Stomach smooth muscle (tissue), 2 donors: Measurements from ENCODE around the gene SP110.

Experiments used
- H3K27ac ChIP-seq: one replicate; pipeline ENCODE4 v1.7.0; 2013; ENCODE audit warnings: mild to moderate bottlenecking, low read length, inconsistent platforms
- H3K27me3 ChIP-seq, 2 donors: one replicate each; pipeline ENCODE4 v1.7.0; 2013; ENCODE audit warnings: low read length in 2 of 2; ENCODE audit not compliant: insufficient read depth in 2 of 2, control insufficient read depth in 1 of 2
- H3K36me3 ChIP-seq, 2 donors: one replicate each; pipeline ENCODE4 v1.7.0; 2013; ENCODE audit warnings: low read length in 2 of 2; ENCODE audit not compliant: control insufficient read depth in 2 of 2, insufficient read depth in 2 of 2
- H3K4me1 ChIP-seq: one replicate; pipeline ENCODE4 v1.7.0; 2013; ENCODE audit warnings: low read length; ENCODE audit not compliant: control insufficient read depth, insufficient read depth
- H3K4me3 ChIP-seq, 2 donors: one replicate each; pipeline ENCODE4 v1.7.0; 2013; ENCODE audit warnings: low read length in 2 of 2
- H3K9ac ChIP-seq, 2 donors: one replicate each; pipeline ENCODE4 v1.7.0; 2013; ENCODE audit warnings: low read length in 2 of 2, mild to moderate bottlenecking in 1 of 2
- H3K9me3 ChIP-seq, 2 donors: one replicate each; pipeline ENCODE4 v1.7.0; 2013; ENCODE audit warnings: low read length in 2 of 2; ENCODE audit not compliant: control insufficient read depth in 2 of 2
- donor health status: healthy.
- donor health status: Pancreatic carcinoma.

Gene SP110

DNA sequence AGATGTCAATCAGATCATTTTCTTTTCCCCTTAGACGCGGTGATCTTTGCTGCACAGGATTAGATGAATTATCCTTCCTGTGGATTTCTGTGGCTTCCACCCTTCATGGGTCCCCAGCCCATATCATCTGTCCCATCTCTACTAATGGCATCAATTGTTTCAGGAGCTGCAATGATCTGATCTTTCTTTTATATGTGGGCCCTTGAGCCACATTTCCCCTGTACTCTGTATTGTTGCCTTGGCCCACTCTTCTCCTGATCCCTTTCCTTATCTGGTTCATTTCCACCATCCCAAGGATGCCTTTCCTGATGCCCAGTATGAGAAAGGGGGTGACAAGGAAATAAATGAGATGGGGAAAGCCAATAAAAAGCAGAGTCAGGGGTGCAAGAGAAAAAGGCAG, 30.4 kb upstream of the SP110 start:
- Histone ChIP-seq H3K27ac (no peak overlapping the region), H3K9me3 (no peaks in the 10 kb centered on the region), H3K4me1 (no peaks in the 10 kb centered on the region), H3K9ac (no peak overlapping the region), H3K4me3 (no peak overlapping the region), H3K36me3 (no peaks in the 10 kb centered on the region), H3K27me3 (no peaks in the 10 kb centered on the region)

GRCh38 chr2:230246206-230246605, 26.4 kb upstream of the SP110 start:
- H3K27me3 ChIP-seq, result no peaks in the 10 kb centered on the region
- no peaks in the 10 kb centered on the region for H3K9me3 ChIP-seq
- H3K36me3 ChIP-seq, result no peaks in the 10 kb centered on the region
- H3K4me1 ChIP-seq, result no peaks in the 10 kb centered on the region
- H3K9ac ChIP-seq, result no peak overlapping the region
- no peak overlapping the region for H3K27ac ChIP-seq
- H3K4me3 ChIP-seq, result no peak overlapping the region

- Histone ChIP-seq H3K27ac (no peak overlapping the region), H3K27me3 (no peaks in the 10 kb centered on the region), H3K9ac (no peak overlapping the region), H3K4me1 (no peaks in the 10 kb centered on the region), H3K36me3 (no peaks in the 10 kb centered on the region), H3K9me3 (no peaks in the 10 kb centered on the region), H3K4me3 (no peak overlapping the region)
These were observed 24.4 kb upstream of the SP110 start for GRCh38 chr2:230244211-230244610.

DNA sequence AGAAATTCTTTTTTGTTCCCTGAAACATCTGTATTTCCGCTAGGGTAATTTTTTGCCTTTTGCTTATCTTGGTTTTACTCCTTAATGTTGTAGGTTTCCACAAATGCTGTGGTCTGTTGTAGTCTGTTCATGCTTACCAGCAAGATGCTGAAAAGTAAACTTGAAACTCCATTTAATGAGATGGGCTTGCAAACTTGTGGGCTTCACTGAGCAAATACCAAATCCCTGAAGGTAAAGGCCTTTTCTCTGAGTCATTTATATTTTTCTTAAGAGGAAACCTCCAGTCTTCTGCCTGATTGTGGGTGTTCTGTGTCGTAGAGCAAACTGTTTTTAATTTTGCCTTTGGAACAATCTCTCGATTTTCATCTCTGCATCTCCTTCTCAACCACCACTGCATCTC, 15.1 kb upstream of the SP110 start:
- no peaks in the 10 kb centered on the region for H3K27me3 ChIP-seq
- H3K4me1 ChIP-seq, result no peaks in the 10 kb centered on the region
- H3K27ac ChIP-seq, result no peak overlapping the region
- peaks cover 0 to 8% of the 10 kb centered on the region in 2 donors for H3K9me3 ChIP-seq
- H3K4me3 ChIP-seq, result no peak overlapping the region
- no peaks in the 10 kb centered on the region for H3K36me3 ChIP-seq
- no peak overlapping the region for H3K9ac ChIP-seq

- H3K36me3 ChIP-seq, result no peaks in the 10 kb centered on the region
- peaks cover 0 to 8% of the 10 kb centered on the region in 2 donors for H3K9me3 ChIP-seq
- H3K27ac ChIP-seq, result no peak overlapping the region
- no peaks in the 10 kb centered on the region for H3K4me1 ChIP-seq
- H3K27me3 ChIP-seq, result no peaks in the 10 kb centered on the region
- no peak overlapping the region for H3K9ac ChIP-seq
- no peak overlapping the region for H3K4me3 ChIP-seq
These were observed 14.4 kb upstream of the SP110 start for GRCh38 chr2:230234122-230234722.

- Histone ChIP-seq H3K27ac (no peak overlapping the region), H3K36me3 (no peaks in the 10 kb centered on the region), H3K9me3 (peaks cover 0 to 8% of the 10 kb centered on the region in 2 donors), H3K4me1 (no peaks in the 10 kb centered on the region), H3K4me3 (no peak overlapping the region), H3K27me3 (no peaks in the 10 kb centered on the region), H3K9ac (no peak overlapping the region)
These were observed 11.5 kb upstream of the SP110 start for GRCh38 chr2:230231251-230231650.

DNA sequence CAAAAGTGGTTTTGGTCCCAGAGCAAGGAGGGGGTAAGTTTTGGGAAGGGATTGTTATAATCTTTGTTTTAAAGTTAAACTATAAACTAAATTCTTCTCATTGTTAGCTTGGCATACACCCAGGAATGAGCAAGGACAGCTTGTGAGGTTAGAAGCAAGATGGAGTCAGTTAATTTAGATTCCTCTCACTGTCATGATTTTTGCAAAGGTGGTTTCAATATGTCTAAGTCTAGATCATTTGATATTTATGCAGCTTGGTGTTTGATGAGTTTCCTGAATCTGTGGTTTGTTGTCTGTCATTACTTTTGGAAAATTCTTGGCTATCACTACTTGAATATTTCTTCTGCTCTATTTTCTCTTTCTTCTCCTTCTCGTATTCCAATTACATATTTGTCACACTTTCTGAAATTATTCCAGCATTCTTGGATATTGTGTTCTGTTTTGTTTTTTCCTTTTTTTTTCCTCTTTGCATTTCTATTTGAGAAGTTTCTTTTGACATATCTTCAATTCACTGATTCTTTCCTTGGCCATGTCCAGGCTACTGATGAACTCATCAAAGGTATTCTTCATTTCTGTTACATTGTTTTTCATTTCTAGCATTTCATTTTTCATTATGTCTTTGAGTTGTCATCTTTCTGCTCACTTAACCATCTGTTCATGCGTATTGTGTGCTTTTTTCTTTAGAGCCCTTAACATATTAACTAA, 10.9 kb upstream of the SP110 start:
- H3K9me3 ChIP-seq, result peaks cover 0 to 8% of the 10 kb centered on the region in 2 donors
- no peak overlapping the region for H3K9ac ChIP-seq
- peak overlapping the region in 1 of 2 donors; percentile 3 for H3K4me3 ChIP-seq
- H3K36me3 ChIP-seq, result no peaks in the 10 kb centered on the region
- no peaks in the 10 kb centered on the region for H3K27me3 ChIP-seq
- no peak overlapping the region for H3K27ac ChIP-seq
- no peaks in the 10 kb centered on the region for H3K4me1 ChIP-seq

DNA sequence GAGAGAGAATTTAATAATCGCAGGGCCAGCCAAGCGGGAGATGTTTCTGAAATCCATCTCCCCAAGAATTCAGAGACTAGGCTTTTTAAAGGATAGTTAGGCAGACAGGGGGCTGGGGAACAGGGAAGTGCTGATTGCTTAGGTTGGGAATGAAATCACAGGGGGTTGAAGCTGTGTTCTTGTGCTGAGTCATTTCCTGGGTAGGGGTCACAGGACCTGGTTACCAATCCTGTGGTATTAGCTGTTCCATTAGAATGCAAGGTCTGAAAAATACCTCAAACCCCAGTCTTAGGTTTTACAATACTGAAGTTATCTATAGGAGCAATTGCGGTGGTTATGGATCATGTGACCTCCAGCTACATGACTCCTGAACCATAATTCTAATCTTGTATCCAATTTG, 10.3 kb upstream of the SP110 start:
- H3K36me3 ChIP-seq, result no peaks in the 10 kb centered on the region
- H3K9me3 ChIP-seq, result peaks cover 0 to 8% of the 10 kb centered on the region in 2 donors
- peak overlapping the region in 1 of 2 donors; percentile 3 for H3K4me3 ChIP-seq
- no peak overlapping the region for H3K9ac ChIP-seq
- no peaks in the 10 kb centered on the region for H3K27me3 ChIP-seq
- no peak overlapping the region for H3K27ac ChIP-seq
- no peaks in the 10 kb centered on the region for H3K4me1 ChIP-seq

GRCh38 chr2:230227216-230227615, 7.4 kb upstream of the SP110 start:
- no peaks in the 10 kb centered on the region for H3K36me3 ChIP-seq
- no peak overlapping the region for H3K4me3 ChIP-seq
- H3K4me1 ChIP-seq, result no peaks in the 10 kb centered on the region
- peaks cover 0 to 8% of the 10 kb centered on the region in 2 donors for H3K9me3 ChIP-seq
- H3K9ac ChIP-seq, result no peak overlapping the region
- no peak overlapping the region for H3K27ac ChIP-seq
- no peaks in the 10 kb centered on the region for H3K27me3 ChIP-seq

DNA sequence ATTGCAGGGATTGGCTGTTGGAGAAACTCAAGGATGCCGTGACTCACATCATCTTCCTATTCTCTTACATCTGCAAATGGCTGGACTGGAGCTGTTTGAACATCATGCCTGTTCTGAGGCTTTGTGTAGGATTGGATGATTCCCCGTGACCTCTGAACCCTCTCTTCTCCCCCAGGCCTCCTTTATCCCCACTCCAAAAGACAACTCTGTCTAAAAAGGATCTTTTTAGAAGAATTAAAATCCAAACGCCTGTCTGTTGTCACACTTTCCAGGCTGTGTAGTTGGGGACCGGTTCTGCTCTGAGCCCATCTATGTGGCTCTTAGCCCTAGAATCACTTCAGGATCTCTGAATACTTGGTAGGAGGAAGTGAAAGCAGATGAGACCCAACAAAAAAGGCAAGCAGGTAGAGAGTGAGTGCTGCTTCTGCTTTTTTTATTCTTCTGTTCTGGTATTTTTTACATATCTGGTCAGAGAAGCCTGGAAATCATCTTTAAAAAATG, 6.3 kb upstream of the SP110 start:
- Histone ChIP-seq H3K27me3 (no peaks in the 10 kb centered on the region), H3K9ac (no peak overlapping the region), H3K36me3 (no peaks in the 10 kb centered on the region), H3K4me3 (no peak overlapping the region), H3K27ac (no peak overlapping the region), H3K4me1 (no peaks in the 10 kb centered on the region), H3K9me3 (peaks cover 0 to 4% of the 10 kb centered on the region in 2 donors)

GRCh38 chr2:230225486-230225885, 5.7 kb upstream of the SP110 start, which contains the start of gene SP140:
Gene SP140, plus strand, starts transcription at chr2:230225736. Its CDS starts 109 bp downstream, at chr2:230225845.
- H3K27ac ChIP-seq, result no peak within 1 kb of the TSS
- no peak within 1 kb of the TSS for H3K9ac ChIP-seq
- H3K27me3 ChIP-seq, result no peaks in the 10 kb centered on the region
- H3K4me3 ChIP-seq, result no peak within 1 kb of the TSS
- peaks cover 2% of the 10 kb centered on the region for H3K4me1 ChIP-seq
- peaks cover 0 to 4% of the 10 kb centered on the region in 2 donors for H3K9me3 ChIP-seq
- H3K36me3 ChIP-seq, result no peaks in the 10 kb centered on the region
